Activated CD8-positive, alpha-beta memory T cell treated with anti-CD3 and anti-CD28 coated beads, Interleukin-2, amount 50 U/mL, for 4 hours (primary cell): ENCODE data around the gene EP300.

Experiments
- DNase-seq: peaks from one replicate; pipeline ENCODE4 v3.0.0-alpha.2; 2020

The EP300 gene

DNA sequence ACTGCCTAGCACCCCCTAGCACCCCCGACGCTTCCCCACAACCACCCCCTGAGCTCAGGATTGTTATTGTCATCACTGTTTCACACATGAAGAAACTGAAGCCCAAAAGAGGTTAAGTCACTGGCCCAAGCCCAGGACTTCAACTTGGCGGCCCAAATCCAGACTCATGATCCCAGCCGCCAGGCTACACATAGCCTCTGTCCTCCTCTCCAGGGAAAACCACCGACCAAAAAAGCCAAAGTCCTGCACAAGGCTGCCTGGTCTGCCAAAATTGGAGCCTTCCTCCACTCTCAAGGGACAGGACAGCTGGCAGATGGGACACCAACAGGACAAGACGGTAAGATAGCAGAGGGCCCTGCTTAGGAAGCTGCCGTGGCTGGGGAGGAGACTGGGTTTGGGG, 123.5 kb downstream of the EP300 start:
- DNase-seq = no peak

DNA sequence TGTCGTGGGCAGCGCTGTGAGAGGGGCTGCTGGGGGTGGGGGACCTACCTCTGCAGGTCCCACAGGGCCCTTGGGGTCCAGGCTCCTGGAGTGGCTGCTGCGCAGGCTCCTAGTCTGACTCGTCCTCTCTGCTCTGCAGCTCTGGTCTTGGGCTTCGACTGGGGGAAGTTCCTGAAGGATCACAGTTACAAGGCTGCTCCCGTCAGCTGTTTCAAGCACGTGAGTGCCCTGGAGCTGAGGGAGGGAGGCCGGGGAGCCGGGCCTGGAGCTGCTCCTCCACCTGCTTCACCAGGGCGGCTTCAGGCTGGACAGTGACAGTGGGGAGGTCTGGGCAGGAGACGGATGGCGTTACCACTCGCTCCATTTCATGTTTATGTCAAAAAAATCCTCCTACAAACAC, 124.6 kb downstream of the EP300 start:
- no peak for DNase-seq

DNA sequence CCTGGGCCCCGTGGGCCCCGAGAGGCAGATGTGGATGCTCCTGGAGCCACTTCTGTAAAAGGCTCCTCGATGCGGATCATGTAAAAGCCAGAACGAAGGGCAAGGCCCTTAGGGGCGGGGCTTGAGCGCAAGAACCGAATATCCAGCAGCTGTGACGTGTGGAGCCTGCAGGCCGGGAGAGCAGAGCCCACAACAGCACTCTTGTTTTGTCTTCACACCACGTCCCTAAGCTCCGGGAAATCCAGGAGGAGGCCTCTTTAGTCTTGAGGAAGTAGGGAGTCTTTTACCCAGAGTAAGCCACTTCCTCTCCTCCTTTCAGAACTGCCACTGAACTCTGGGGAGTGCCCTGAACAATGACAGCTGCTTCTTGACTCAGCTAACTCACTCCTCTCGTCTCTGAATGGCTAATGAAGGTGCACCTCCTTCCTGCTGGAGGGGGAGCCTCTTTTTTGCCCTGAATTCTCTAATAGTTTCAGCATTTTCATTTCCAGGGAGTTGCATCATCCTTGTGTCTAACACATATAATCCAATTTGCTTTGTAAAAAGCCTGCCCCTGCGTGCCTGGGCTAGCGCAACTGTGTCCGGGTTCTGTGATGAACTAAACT, 125.3 kb downstream of the EP300 start:
- no peak for DNase-seq

DNA sequence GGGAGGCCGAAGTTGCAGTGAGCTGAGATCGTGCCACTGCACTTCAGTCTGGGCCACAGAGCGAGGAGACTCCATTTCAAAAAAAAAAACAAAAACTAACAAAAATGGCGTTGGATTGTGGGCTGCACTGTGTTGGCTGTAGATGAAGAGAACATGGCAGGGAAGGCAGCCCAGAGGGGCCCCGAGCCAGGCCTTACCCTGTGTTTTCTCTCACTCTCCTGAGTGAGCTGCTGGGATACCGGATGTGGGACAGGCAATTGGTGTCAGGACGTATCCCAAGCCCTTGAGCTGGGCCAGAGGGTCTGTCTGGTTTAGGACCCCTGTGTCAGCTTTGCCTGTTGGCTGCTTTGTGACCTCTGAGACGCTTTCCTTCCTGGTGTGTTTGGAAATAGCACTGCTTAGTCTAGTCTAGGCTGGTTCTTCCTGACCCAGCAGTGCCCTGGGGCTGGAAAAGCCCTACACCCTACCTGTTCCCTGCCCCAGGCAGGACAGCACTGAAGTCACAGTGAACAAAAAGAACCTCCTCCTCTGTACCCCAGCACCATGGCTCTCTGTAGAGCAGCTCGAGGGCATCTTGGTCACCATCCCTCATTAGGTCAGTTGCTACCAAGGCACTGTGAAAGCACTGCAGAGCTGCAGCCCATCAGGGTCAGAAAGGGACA, 130.6 kb downstream of the EP300 start:
- DNase-seq = no peak

DNA sequence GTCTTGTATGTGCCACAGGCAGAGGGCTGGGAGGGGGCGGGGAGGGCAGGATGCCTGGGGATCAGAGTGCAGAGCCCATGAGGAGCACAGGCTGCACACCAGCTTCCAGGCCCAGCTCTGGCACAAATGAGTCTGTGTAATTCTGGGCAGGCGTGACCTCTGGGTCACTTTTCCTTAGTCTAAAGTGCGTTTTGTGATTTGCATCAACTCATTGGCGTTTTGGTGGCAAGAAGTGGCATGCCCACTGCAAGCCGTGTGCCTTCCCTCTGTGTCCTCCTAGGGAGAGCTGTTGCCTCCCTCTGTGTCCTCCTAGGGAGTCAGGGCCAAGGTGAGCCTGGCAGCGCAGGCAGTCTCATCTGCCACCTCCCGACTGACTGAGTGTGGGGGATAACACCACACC, 131.1 kb downstream of the EP300 start:
- no peak for DNase-seq

DNA sequence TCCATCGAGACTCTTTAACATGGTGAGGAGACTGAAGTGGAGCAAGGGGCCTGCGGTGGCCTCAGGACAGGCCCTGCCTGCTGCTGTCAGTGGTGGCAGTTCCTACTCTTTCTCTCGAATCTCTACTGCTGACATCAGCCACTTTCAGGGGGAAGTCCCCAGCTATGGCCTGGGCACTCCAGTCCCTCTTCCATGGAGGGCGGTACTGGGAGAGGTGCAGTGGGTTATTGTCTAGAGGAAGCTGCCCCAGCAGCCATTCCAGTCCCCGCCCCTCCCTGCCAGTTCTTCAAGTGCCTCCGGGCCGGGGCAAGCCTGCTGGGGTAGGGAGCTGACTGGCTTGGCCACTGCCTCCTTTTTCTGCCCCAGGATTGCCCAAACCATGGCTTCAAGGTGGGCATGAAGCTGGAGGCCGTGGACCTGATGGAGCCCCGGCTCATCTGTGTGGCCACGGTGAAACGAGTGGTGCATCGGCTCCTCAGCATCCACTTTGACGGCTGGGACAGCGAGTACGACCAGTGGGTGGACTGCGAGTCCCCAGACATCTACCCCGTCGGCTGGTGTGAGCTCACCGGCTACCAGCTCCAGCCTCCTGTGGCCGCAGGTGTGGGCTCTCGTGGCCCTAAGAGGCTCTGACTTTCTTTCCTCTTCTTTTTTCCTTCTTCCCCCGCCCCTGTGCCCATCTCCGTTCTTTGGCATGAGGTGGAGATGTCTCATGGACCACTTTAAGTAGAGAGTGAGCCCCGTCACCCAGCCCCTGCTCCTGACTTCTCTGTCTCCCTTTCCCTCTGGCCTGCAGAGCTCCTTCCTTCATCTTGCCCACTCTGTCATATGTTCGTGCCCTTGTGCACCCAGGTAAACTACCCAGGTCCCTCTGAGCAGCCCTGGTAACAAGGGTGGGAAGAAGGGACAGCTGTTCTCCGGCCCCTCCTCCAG, 134.6 kb downstream of the EP300 start:
- DNase-seq = no peak

DNA sequence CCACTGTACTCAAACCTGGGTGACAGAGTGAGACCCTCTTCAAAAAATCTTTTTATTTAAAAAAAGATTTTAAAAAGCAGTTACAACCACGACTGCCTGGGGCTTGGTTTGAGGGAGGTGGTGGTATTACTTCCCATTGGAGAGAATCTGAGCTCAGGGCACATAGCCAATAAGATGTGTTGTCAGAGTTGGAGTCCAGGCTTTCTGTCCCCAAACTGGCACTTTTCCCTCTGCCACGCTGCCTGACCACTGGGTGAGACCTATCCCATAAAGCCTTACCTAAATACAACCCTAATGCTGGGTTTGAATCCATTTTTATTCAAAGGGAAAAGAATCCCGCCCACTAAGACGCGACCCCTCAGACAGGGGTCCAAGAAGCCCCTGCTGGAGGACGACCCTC, 136.8 kb downstream of the EP300 start:
- DNase-seq = no peak
